K562 (cell line): ENCODE data around the gene IFITM2. TPM values are rescaled to one million over a fixed set of nuclear protein-coding genes. Genes with fewer than 3 reads are reported as not detected.

ENCODE experiments used
- ARID4B ChIP-seq: sonication (generic); formaldehyde crosslinking; IDR thresholded peaks from 2 replicates; pipeline ENCODE4 v1.8.0; 2022; ENCODE audit warnings: mild to moderate bottlenecking, missing genetic modification reagents
- EP400 ChIP-seq: fragments of 450-650 bp; IDR thresholded peaks from 2 replicates; pipeline ENCODE4 v1.6.1; 2017; ENCODE audit warnings: antibody characterized with exemption, mild to moderate bottlenecking, moderate library complexity
- ETV5 ChIP-seq: sonication (generic); formaldehyde crosslinking; IDR thresholded peaks from 2 replicates; pipeline ENCODE4 v1.4.0; 2020; ENCODE audit warnings: low read depth, mild to moderate bottlenecking, missing genetic modification reagents
- MAX ChIP-seq: sonication (generic); formaldehyde crosslinking; IDR thresholded peaks from 2 replicates; pipeline ENCODE4 v1.9.0; 2022; ENCODE audit warnings: mild to moderate bottlenecking, missing genetic modification reagents
- POLR2H ChIP-seq: IDR thresholded peaks from 2 replicates; pipeline ENCODE4 v1.6.1; 2016; ENCODE audit warnings: missing genetic modification characterization, low read depth, mild to moderate bottlenecking, control low read depth, missing compliant biosample characterization, moderate library complexity
- RBBP5 ChIP-seq: fragments of 200-600 bp; sonication (generic); IDR thresholded peaks from 2 replicates; pipeline ENCODE4 v1.6.1; 2012; ENCODE audit warnings: borderline replicate concordance, mild to moderate bottlenecking, low read length, control low read depth, inconsistent platforms; ENCODE audit not compliant: insufficient read depth, poor library complexity, severe bottlenecking
- SLC30A9 ChIP-seq: fragments of 250-450 bp; sonication (Bioruptor Pico); IDR thresholded peaks from 2 replicates; pipeline ENCODE4 v1.8.0; 2022; ENCODE audit warnings: mild to moderate bottlenecking, moderate library complexity
- SMAD3 ChIP-seq: fragments of 450-650 bp; formaldehyde crosslinking; conservative IDR thresholded peaks from 2 replicates; pipeline ENCODE4 v1.4.0; 2020; ENCODE audit warnings: mild to moderate bottlenecking
- SMAD4 ChIP-seq: fragments of 250-450 bp; sonication (Bioruptor Pico); conservative IDR thresholded peaks from 2 replicates; pipeline ENCODE4 v1.8.0; 2021; ENCODE audit warnings: inconsistent platforms, mild to moderate bottlenecking, moderate library complexity
- YY1 ChIP-seq, 3 experiments: IDR thresholded peaks; 2 replicates each; pipeline ENCODE4 v1.6.1; 2011; ENCODE audit warnings: low read length in 2 of 3, mild to moderate bottlenecking in 2 of 3, moderate library complexity in 2 of 3, borderline replicate concordance in 1 of 3, control low read depth in 1 of 3, low read depth in 1 of 3; ENCODE audit not compliant: insufficient read depth in 3 of 3, insufficient replicate concordance in 2 of 3, control insufficient read depth in 1 of 3, insufficient read length in 1 of 3; ENCODE audit errors: extremely low read depth in 1 of 3
- ZKSCAN8 ChIP-seq: fragments of 200-800 bp; sonication (Bioruptor generic); IDR thresholded peaks from 2 replicates; pipeline ENCODE4 v1.6.1; 2016; ENCODE audit warnings: missing genetic modification characterization, missing compliant biosample characterization
- polyA plus RNA-seq, 8 experiments: library from polyadenylated mRNA; depleted of rRNA in 4 of 8; stranded (reverse) in 5 of 8; unstranded in 3 of 8; fragments of >200 nt; fragmentation: Nextera tagmentation in 2 of 8; fragmentation: Illumina TruSeq in 1 of 8; extraction: Ambion mirVana in 2 of 8; extraction: Trizol in 1 of 8; gene quantifications; 2 replicates each; pipeline versions ENCODE4 v1.2.1 to v1.2.3, GENCODE V29; 2011 to 2014; ENCODE audit warnings: inconsistent platforms in 1 of 8, missing spikeins in 1 of 8
- total RNA-seq, 7 experiments: library from RNA; depleted of rRNA in 6 of 7; stranded (reverse); fragments of >200 nt in 6 of 7; fragmentation: Illumina TruSeq in 2 of 7; extraction: Trizol in 2 of 7; gene quantifications; 2 replicates each; pipeline versions ENCODE4 v1.2.1 to v1.2.3, GENCODE V29; 2011 to 2021; ENCODE audit warnings: low replicate concordance in 1 of 7
- TF ChIP-seq, protein P1 (sequence below): fragments of 200-400 bp; formaldehyde crosslinking; IDR thresholded peaks from 2 replicates; pipeline ENCODE4 v1.6.1; 2017; ENCODE audit warnings: mild to moderate bottlenecking, low read depth, low read length, moderate library complexity
- TF ChIP-seq, protein P2 (sequence below): fragments of 250-450 bp; sonication (Bioruptor Pico); IDR thresholded peaks from 2 replicates; pipeline ENCODE4 v1.4.0; 2020; ENCODE audit warnings: borderline replicate concordance

Gene IFITM2
- total and polyA plus RNA-seq, 9 of the 15 experiments (the other 6 are each of a cell fraction or from before 2014, with no cell fraction given), result 52.8 to 4,872 (median 356) TPM

GRCh38 chr11:313787-314553 lies 6.4 kb downstream of the IFITM2 start, which contains the start of gene IFITM1 (continued):
- TF ChIP-seq, protein P1, sequence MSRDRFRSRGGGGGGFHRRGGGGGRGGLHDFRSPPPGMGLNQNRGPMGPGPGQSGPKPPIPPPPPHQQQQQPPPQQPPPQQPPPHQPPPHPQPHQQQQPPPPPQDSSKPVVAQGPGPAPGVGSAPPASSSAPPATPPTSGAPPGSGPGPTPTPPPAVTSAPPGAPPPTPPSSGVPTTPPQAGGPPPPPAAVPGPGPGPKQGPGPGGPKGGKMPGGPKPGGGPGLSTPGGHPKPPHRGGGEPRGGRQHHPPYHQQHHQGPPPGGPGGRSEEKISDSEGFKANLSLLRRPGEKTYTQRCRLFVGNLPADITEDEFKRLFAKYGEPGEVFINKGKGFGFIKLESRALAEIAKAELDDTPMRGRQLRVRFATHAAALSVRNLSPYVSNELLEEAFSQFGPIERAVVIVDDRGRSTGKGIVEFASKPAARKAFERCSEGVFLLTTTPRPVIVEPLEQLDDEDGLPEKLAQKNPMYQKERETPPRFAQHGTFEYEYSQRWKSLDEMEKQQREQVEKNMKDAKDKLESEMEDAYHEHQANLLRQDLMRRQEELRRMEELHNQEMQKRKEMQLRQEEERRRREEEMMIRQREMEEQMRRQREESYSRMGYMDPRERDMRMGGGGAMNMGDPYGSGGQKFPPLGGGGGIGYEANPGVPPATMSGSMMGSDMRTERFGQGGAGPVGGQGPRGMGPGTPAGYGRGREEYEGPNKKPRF, result no peak
- TF ChIP-seq ETV5 (CRISPR knock-in tag), result peak; percentile 74; the same call in 1 of the 2 replicates
- TF ChIP-seq ZKSCAN8 (CRISPR knock-in tag), result no peak
- no peak for TF ChIP-seq SMAD3 (CRISPR knock-in tag)
- TF ChIP-seq SLC30A9 (CRISPR knock-in tag), result no peak
- peak; percentile 54 for TF ChIP-seq RBBP5
- TF ChIP-seq ARID4B (CRISPR knock-in tag), result no peak; the same call in 1 of the 2 replicates
- 0 out of 2 replicates have a peak, but pooled peaks have one; percentile 45 for TF ChIP-seq SMAD4
- no peak for TF ChIP-seq YY1 (IDR thresholded peaks at IDR 0.05; ENCODE audit: borderline replicate concordance in 1 of 3, control insufficient read depth in 1 of 3, extremely low read depth in 1 of 3, insufficient read depth in 3 of 3, insufficient read length in 1 of 3, insufficient replicate concordance in 2 of 3, low read depth in 1 of 3, low read length in 2 of 3)
- peak; percentile 67 for TF ChIP-seq EP400
- TF ChIP-seq POLR2H (tag), result peak; percentile 94
- TF ChIP-seq MAX (CRISPR knock-in tag), result peak; percentile 47; the same call in 1 of the 2 replicates
- TF ChIP-seq, protein P2, sequence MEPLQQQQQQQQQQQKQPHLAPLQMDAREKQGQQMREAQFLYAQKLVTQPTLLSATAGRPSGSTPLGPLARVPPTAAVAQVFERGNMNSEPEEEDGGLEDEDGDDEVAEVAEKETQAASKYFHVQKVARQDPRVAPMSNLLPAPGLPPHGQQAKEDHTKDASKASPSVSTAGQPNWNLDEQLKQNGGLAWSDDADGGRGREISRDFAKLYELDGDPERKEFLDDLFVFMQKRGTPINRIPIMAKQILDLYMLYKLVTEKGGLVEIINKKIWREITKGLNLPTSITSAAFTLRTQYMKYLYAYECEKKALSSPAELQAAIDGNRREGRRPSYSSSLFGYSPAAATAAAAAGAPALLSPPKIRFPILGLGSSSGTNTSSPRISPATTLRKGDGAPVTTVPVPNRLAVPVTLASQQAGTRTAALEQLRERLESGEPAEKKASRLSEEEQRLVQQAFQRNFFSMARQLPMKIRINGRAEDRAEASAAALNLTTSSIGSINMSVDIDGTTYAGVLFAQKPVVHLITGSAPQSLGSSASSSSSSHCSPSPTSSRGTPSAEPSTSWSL (CRISPR knock-in tag), result peak; percentile 40; the same call in 1 of the 2 replicates
